Loucy (cell line): ENCODE results near the gene HIVEP1.

Experiments
- CTCF ChIP-seq: fragments of 200-600 bp; sonication (generic); conservative IDR thresholded peaks from 2 replicates; pipeline ENCODE4 v1.5.1; 2014; ENCODE audit warnings: mild to moderate bottlenecking, antibody characterized with exemption, low read length
- EZH2phosphoT487 ChIP-seq: fragments of 200-600 bp; IDR thresholded peaks from 2 replicates; pipeline ENCODE4 v1.6.1; 2018; ENCODE audit warnings: antibody characterized with exemption, mild to moderate bottlenecking, moderate library complexity, borderline replicate concordance

DNA sequence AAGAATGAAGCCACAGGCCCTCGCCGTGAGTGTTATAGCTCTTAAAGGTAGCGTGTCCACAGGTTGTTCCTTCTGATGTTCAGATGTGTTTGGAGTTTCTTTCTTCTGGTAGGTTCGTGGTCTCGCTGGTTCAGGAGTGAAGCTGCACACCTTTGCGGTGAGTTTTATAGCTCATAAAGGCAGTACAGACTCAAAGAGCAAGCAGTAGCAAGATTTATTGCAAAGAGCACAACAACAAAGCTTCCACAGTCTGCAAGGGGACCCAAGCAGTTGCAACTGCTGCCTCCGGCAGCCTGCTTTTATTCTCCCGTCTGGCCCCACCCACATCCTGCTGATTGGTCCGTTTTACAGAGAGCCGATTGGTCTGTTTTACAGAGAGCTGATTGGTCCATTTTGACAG is 5.2 kb downstream of the HIVEP1 start:
- TF ChIP-seq CTCF: no peak
- TF ChIP-seq EZH2phosphoT487: no peak
